GM18861 (cell line): Measurements from ENCODE around the gene TTYH3.
"Not testable (repeated sequence)": the region's sequence is repeated elsewhere in the genome, so short reads cannot be mapped to it uniquely, and the experiment has no call there.

ENCODE experiments used
- ATAC-seq: cut with Tn5 transposase; IDR thresholded peaks from one replicate; pipeline ENCODE4 v1.9.1; 2021; ENCODE audit not compliant: unreplicated experiment

TTYH3 gene

GRCh38 chr7:2602406-2603043, 29.3 kb upstream of the TTYH3 start:
- no peak for ATAC-seq

GRCh38 chr7:2603044-2603965, 28.5 kb upstream of the TTYH3 start:
- no peak for ATAC-seq

GRCh38 chr7:2604608-2605174, 27.1 kb upstream of the TTYH3 start:
- no peak for ATAC-seq

GRCh38 chr7:2605608-2606538, 25.9 kb upstream of the TTYH3 start:
- ATAC-seq = no peak

GRCh38 chr7:2606539-2606936, 25.2 kb upstream of the TTYH3 start:
- no peak for ATAC-seq

- no peak for ATAC-seq
These were observed 24.5 kb upstream of the TTYH3 start for GRCh38 chr7:2607122-2607922.

- ATAC-seq = no peak
These were observed 23.6 kb upstream of the TTYH3 start for GRCh38 chr7:2607923-2608904.

- no peak for ATAC-seq
These were observed 22.8 kb upstream of the TTYH3 start for GRCh38 chr7:2608921-2609411.

- ATAC-seq = not testable (repeated sequence)
These were observed 22.1 kb upstream of the TTYH3 start for GRCh38 chr7:2609646-2610045.

- ATAC-seq = no peak
These were observed 21.3 kb upstream of the TTYH3 start for GRCh38 chr7:2610466-2610865.

- no peak for ATAC-seq
These were observed 20.9 kb upstream of the TTYH3 start for GRCh38 chr7:2610898-2611297.

- ATAC-seq = no peak
These were observed 20.4 kb upstream of the TTYH3 start for GRCh38 chr7:2611401-2611800.

- no peak for ATAC-seq
These were observed 19.9 kb upstream of the TTYH3 start for GRCh38 chr7:2611922-2612321.

- ATAC-seq = no peak
These were observed 19.2 kb upstream of the TTYH3 start for GRCh38 chr7:2612445-2613097.

GRCh38 chr7:2613098-2613930, 18.5 kb upstream of the TTYH3 start:
- ATAC-seq = no peak

- ATAC-seq = no peak
These were observed 17.7 kb upstream of the TTYH3 start for GRCh38 chr7:2613931-2614600.
